NCI-H510A treated with DMSO at 0.1 percent for 48 hours (cell line): ENCODE data around the gene FTCD.
"Not testable (repeated sequence)": the region's sequence is repeated elsewhere in the genome, so short reads cannot be mapped to it uniquely, and the experiment has no call there.

Experiments used
- DNase-seq: peaks from one replicate; lab custom pipeline; 2025; lab: John Stamatoyannopoulos, UW

FTCD gene

DNA sequence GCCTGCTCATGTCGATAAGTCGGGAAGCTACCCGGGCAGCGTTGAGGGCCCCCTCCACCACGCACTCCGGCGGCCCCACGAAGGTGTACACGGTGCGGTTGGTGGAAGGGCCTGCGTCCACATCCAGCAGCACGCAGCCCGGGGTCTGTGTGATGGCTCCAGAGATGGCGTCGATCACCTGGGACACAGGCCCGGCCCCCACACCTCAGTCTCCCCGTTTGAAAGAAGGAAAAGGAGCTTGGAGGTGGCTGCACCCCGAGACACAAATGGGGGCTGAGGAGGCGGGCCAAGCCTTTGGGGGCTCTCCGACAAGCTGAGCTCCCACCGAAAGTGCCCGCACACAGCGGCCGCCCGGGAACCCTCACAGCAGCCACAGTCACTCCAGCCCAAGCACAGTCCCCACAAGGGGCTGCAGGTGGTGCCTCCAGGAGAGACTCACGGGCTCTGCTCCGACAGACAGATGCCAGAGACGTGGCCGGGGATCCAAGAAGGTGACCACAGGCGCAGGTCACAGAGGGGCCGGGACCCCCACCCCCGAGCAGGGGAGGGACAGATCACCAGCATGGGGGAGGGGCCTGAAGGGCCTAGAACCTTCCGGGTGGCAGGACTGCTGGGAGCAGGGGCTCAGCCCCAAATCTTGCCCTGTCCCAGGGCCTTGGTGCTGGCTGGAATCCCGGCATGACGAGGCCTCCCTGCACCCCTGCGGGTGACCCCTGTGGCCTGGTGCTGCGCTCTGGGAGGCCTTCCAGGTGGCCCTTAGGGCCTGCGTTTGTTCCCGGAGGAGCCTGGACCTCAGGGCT is 1.0 kb downstream of the FTCD start:
- DNase-seq, result no peak

DNA sequence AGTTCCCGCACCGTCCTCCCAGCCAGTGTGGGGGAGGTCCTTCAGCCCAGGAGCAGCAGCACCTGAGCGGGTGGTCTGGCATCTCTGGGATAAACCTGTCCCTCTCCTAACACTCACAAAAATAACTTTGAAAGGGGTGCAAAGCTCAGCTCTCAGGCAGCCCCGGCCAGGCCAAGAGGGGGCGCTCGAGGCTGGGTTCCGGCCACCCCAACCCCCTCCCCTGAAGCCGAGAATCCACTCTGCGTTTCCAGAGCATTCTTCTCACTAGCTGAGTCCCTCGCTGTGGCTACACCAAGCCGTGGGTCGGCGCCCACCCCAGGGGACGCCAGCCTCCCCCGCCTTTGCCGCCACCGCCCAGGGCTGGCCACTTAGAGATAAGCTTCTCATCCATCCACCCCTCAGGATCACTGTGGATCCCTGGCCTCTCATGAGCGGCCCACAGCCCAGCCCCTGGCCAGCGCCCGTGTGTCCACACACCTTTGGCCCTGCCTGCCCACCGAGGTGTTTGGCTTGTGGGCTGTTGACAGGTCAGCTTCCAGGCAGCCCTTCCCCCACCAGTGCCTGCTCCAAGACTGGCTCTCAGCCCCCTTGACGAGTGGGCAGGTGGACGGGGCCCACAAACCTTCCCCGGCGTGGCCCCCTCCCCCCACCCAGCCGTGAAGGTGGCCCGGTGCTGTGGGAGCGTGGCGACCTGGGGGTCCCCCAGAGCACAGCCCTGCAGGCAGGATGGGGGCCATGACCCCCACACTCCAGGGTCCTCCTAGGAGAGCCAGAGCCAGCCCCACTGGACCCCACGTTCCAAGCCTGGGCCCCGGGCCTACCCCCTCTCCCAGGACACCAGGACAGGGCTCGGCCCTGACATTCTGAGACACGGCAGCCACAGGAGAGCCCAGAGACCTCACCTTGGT is 1.9 kb downstream of the FTCD start:
- DNase-seq, result peak; percentile 9

DNA sequence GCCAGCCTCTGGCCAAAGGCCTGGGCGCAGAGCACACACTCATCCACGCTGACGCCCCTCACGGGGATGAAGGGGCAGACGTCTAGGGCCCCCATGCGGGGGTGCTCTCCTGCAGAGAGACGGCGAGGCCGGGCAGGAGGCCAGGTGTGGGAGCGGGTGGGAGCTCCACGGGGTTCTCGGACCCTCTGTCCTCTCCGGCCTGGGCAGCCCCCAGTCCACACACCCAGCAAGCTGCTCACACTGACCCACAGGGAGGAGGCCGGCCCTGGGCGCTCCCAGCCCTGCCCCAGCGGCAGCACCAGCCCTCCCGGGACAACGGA is 2.5 kb downstream of the FTCD start:
- DNase-seq, result no peak

DNA sequence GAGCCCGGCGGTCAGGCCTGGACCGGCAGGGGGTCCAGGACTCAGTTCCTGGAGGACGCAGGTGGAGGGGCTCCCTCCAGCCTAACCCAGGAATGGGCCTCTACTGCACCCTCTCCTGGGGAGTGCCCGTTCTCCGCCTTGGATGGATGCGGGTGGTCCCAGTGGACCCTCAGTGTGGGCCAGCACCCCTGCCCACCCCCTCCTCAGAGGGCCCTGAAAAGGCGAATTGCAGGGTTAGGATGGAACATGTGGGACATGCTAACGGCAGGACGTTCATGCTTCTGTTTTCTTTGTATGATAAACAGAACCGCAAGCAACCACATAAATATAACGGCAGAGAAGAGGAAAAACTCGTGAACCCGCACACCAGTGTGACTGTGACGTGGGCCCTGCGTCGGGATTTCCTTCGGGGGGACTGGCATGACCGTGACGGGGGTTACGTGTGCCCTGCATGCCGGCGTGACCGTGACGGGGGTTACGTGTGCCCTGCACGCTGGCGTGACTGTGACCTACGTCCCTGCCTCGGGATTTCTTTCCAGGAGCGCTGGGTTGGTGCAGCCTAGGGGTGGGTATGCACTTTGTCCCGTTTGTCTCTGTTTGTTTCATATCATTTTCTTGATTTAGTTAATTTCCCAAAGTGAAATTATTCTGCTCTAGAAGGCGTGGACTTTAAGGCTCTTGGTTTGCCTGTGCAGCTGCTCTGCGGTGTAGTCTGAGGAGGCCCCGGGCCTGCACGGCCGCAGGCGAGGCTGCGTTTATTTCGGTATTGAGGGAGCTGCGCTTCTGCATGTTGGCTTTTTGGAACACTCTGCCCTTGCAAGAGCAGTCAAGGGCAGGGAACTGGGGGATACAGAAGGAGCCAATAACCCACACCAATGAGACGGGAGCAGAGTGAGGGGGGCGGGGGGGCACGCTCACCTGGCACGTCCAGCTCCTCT is 3.1 kb downstream of the FTCD start:
- no peak for DNase-seq

DNA sequence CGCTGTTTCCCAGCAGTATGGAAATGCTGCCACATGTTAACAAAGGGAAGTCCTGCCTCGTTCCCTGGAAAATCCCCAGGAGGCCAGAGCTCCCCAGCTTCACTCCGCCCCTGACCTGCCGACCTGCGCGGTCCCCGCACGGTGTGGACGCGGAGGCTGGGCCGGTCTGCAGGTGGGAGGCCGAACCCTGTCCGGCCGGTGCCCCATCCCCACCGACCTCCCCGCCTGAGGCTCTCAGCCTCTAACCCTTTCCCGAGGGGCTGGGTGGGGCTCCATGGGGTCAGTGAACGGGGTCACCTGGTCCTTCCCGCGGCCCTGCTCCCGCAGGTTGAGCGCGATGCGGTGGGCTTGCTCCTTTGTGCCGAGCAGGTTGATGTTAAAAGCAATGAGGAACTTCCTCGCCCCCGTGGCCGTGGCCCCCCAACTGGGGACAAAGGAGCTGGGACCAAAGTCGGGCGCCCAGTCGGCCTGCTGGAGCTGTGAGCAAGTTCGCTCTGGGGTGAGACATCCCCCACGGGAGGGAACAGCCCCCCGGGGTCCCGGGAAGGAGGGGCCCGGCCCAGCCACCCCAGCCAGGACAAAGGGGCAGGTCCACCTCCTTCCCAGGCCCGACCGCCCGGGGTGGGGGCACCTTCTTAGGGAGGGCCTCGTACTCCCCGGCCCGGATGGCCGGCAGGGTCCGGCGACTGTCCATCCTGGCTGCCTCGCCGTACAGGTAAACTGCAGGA is 4.0 kb downstream of the FTCD start:
- DNase-seq, result no peak

DNA sequence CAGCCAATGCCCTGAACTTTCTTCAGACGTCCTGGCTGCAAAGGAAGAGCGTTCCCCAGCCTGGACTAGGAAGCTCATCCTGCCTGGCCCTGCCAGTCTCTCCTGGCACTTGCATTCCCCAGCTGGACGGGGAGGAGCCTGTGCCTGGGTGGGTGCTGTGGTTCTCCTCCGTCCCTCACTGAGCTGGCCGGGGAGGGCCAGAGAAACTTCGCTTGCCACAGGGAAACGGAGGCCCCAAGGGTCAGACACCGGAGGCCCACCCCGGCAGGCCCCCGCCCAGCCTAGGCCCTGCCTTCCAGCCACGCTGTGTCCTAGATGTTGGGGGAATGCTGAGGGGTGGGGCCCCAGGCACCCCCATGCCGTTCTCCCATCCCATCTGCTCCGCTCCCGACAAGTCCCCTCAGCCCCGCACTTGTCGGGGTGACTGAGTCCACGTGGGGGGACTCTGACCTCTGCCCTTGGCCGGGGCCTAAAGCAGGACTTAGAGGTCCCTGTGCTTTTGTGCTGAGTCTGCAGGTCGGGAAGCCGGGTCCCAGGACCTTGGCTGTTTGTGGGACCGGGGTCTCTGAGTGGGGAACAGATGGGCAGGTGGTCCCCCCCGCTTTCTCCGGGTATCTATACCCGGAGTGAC is 4.8 kb downstream of the FTCD start:
- DNase-seq, result no peak

DNA sequence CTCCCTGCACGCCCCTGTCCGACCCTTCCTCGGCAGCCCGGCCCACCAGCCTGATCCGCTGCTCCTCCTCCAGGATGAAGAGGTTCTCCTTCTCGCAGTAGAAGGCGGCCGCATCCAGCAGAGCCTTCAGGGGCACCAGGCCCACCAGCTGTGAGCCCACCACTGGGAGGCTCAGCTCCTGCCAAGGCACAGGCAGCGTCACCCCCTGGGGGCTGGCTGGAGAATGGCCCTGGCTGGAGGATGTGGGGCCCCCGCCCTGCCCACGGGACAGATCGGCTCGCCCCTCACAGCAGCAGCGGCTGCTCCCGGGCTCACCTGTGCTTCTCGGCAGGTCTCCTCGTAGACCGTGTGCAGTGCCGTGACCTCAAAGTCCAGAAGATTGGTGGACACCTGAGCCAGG is 5.3 kb downstream of the FTCD start:
- no peak for DNase-seq

DNA sequence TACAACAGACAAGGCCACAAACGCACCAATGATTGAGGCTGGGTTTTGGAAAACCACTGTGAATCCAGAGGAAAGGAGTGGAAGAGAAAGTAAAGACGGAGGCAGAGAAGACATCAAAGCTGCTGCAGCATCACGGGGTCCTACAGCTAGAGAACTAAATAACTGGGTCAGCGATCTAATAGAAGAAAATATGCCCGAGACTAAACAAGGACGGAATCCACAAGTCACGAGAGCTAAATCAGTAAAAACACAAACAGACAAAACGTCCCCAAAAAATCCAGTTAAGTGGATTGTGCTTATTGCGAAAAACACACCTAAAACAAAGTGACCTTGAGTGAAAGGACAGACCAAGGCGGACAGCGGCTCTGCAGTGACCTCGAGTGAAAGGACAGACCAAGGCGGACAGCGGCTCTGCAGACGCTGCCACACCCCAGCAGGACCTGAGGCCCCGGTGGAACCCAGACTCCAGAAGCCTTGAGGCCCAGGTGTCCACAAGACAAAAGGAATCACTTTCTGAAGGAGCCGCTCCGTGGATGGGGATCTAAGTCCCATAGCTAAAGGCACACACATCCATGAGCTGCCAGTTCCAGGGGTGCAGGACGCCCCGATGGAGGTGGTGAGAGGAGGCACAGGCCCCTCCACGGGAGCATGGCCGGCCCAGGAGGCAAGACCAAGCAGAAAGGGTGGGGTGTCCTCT is 6.0 kb downstream of the FTCD start:
- DNase-seq, result no peak

DNA sequence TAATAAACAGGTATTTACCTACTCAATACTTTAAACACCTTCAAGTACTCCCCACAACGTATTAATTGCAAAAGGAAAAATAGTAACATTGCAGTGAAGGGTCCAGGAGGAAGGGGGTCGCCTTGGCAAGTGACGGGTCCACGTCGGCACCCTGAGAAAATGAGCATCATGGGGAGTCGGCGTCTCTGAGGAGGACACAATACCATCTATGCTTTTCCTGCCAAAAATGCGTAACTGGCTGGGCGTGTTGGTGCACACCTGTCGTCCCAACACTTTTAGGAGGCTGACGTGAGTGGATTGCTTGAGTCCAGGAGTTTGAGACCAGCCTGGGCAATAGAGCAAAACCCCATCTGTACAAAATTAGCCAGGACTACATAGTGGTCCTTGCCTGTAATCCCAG is 7.3 kb downstream of the FTCD start:
- no peak for DNase-seq

DNA sequence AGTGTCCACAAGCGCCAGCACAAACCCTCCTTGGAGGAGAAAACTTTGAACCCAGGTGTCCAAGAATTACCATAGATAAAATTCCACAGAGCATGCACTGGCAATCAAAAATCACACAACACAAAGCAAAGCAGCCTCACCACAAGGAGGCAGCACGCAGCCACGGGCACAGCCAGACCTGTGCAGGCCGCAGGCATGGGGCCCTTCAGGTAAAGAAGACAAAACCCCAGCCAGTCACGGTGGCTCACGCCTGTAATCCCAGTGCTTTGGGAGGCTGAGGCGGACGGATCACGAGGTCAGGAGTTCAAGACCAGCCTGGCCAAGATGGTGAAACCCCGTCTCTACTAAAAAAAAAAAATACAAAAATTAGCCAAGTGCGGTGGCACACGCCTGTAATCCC is 8.0 kb downstream of the FTCD start:
- not testable (repeated sequence) for DNase-seq

DNA sequence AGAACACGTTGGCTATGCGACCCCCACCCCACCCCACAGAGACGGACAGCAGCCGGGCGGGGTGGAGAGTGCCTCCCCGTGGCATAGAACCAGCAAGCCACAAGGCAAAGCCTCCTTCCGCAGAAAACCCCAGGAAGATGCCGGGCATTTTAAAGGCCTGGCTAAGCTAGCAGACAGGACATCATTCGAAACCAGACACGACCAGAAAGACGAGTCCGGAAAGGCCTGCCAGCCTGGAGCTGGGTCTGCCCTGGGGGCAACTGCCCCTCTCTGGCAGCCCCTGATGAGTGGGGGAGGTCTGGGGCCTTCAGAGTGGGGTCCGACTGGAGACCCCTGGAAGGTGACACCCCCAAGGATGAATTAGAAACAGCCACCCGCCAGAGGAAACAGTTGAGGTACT is 8.5 kb downstream of the FTCD start:
- DNase-seq, result no peak

DNA sequence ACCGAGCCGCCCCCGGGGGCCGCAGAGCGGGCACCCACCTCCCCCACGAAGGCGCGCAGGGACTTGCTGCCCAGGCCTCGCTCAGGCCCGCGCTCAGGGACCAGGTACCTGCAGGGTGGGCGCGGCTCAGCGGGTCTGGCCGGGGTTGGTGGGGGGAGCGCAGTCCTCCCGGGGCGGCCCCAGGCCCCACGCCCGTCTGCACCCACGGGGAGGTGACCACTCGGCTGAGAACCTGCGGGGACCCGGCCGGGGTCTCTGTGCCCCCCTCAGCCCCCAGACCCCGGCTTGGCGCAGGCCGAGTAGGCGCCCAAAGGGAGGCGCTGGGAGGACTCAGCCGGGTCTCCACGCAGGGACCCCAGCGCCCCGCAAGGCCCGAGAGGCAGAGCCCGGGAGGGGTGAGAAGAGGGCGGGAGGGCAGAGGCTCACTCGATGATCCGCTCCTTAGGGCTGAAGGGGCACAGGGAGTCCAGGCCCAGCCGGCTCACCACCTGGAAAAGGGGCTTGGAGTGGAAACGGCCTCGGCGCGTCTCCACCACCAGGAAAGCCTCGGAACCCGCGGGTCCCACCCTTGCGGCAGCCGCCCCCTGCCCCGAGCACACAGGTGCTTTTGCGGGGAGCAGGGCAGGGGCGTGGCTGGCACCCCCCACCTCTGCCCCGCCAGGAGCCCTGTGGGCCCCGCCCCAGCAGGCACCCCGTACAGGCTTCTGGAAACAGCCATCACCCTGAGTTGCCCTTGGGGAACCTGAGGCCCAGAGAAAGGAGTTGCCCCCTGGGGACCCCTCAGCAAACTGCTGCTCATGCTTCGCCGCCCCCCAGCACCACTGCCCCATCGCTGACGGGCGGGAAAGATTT is 9.3 kb downstream of the FTCD start:
- no peak for DNase-seq

DNA sequence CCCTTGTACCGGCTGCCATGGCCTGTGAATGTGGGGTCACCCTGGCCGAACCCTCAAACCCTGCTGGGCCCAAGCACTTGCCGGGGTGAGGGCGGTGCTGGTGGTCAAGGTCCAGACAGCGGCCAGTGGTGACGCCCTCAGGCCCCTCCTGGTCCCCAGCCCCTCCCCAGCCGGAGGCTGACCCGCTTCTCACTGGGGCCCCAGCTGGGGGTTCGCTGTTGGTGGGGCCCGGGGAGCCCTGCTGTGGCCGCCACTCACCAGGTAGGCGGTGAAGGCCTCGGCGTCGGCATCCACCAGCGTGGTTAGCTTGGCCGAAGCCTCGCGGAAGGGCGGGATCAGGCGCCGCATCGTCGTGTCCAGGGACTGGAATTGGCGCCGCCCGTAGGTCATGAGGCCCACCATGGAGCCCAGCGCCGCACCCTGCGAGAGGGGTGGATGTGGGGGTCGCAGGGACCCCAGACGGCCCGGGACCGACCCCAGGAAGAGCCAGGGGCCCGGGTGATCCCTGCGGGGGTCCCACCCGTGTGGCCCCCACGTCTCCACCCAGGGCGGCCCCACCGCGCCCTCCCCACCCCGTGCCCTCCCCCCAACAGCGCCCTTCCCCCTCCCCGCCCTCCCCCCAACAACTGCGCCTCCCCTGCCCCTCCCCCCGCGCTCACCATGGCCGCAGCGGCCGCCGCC is 10.1 kb downstream of the FTCD start:
- DNase-seq, result no peak

DNA sequence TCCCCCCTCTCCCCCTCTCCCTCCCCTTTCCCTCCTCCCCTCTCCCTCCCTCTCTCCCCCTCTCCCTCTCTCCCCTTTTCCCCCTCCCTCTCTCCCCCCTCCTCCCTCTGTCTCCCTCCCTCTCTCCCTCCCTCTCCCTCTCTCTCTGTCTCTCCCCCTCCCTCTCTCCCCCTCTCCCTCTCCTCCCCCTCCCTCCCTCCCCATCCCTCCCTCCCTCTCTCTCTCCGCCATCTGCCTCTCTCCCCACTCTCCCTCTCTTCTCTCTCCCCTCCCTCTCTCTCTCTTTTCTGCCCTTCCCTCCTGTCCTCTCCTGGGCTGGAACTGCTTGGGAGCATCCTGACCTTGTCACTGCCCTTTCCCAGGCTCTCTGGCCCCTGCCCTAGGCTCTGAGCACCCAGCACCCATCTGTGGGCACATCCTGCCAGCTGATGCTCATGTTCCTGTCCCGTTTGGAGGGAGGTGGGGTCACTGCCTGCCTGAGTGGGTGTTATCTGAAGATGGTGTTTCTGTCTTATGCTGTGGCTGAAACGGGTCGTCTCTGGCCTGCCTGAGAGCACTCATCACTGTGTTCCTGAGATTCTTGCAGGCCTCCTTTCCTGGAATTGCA is 10.8 kb downstream of the FTCD start:
- no peak for DNase-seq

DNA sequence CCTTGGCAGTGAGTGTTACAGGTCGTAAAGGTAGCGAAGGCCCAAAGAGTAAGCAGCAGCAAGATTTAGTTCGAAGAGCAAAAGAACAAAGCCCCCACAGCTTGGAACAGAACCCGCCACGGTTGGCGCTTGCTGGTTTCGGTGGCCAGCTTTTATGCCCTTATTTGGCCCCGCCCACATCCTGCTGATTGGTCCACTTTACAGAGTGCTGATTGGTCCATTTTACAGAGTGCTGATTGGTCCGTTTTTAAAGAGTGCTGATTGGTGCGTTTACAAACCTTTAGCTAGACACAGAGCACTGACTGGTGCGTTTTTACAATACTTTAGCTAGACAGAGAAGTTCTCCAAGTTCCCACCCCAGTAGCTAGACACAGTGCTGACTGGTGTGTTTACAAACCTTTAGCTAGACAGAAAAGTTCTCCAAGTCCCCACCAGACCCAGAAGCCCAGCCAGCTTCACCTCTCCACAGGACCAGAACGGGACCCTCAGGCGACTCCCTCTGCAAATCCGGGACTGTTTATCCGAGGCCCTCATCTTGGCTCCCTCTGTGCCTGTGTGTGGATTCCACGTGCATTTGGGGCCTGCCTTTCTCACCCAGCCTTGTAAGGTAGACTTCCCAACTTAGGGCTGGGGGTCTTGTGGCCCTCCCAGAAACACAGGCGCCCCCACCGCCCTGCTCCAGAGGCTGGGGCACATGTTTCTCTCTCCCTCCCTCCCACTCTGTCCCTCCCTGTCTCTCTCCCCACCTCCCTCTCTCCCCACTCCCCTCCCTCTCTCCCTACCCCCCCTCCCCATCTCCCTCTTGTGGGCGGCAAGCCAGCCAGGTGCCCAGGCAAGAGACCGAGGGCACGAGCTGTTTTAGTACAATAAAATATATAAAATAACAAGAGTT is 12.6 kb downstream of the FTCD start:
- no peak for DNase-seq

DNA sequence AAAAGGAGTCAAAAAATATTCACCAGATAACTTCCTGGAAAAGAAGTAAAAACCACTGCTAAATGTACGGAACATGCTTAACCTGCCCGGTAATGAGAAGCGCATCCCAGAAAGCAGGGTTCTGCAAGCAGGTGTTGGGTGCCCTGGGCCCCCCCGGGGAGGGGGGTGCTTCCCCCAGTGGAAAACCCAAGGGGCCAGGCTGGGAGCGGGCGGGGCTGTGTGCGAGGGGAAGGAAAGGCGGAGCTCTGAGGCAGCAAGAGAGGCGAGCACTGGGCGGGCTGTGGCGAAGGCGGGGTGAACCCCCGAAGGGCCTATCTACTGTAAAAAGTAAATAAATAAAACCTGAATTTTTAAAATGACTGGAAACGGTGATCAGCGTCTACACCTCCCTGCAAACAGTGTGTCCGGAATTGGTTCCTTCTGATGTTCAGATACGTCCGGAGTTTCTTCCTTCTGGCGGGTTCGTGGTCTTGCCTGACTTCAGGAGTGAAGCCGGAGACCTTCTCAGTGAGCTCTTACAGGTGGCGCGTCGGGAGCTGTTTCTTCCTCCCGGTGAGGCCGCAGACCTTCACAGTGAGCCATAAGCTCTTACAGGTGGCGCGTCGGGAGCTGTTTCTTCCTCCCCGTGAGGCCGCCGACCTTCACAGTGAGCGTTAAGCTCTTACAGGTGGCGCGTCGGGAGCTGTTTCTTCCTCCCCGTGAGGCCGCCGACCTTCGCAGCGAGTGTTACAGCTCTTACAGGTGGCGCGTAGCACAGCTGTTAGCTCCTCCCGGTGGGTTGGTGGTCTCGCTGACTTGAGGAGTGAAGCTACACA is 13.4 kb downstream of the FTCD start:
- DNase-seq, result no peak
